Astrocyte (in vitro differentiated cells and primary cell): ENCODE measurements around the gene EXOC4. TPM values are rescaled to one million over a fixed set of nuclear protein-coding genes. Genes with fewer than 3 reads are reported as not detected.

Source experiments
- DNase-seq: peaks from one replicate; pipeline ENCODE4 v3.0.0-alpha.2; 2010; ENCODE audit warnings: low read depth
- FAIRE-seq: peaks from 2 replicates; lab custom pipeline; 2011; peaks lifted over from hg19 to GRCh38; lab: Jason Lieb, UNC
- H2AFZ ChIP-seq: 2 replicates; pipeline ENCODE4 v1.6.0; 2012; ENCODE audit warnings: low read depth, low read length, inconsistent platforms
- H3K27ac ChIP-seq: 2 replicates; pipeline ENCODE4 v1.5.1; 2011; ENCODE audit warnings: low read depth, low read length, inconsistent platforms
- H3K27me3 ChIP-seq: 2 replicates; pipeline ENCODE4 v1.6.0; 2011; ENCODE audit warnings: low read length, inconsistent platforms; ENCODE audit not compliant: insufficient read depth
- H3K36me3 ChIP-seq: 2 replicates; pipeline ENCODE4 v1.5.1; 2011; ENCODE audit warnings: low read length, inconsistent platforms; ENCODE audit not compliant: insufficient read depth
- H3K4me1 ChIP-seq: 2 replicates; pipeline ENCODE4 v1.5.1; 2011; ENCODE audit warnings: low read length, inconsistent platforms; ENCODE audit not compliant: insufficient read depth
- H3K4me2 ChIP-seq: 2 replicates; pipeline ENCODE4 v1.6.0; 2012; ENCODE audit warnings: low read length, inconsistent platforms
- H3K4me3 ChIP-seq: 2 replicates; pipeline ENCODE4 v1.5.1; 2011; ENCODE audit warnings: low read depth, mild to moderate bottlenecking, low read length, inconsistent platforms; ENCODE audit not compliant: insufficient read depth
- H3K79me2 ChIP-seq: 2 replicates; pipeline ENCODE4 v1.6.0; 2012; ENCODE audit warnings: mild to moderate bottlenecking, low read length, inconsistent platforms; ENCODE audit not compliant: insufficient read depth
- H3K9ac ChIP-seq: 2 replicates; pipeline ENCODE4 v1.6.0; 2012; ENCODE audit warnings: mild to moderate bottlenecking, low read length, inconsistent platforms
- H3K9me3 ChIP-seq: 2 replicates; pipeline ENCODE4 v1.5.1; 2012; ENCODE audit warnings: low read depth, mild to moderate bottlenecking, low read length, inconsistent platforms; ENCODE audit not compliant: insufficient read depth
- H4K20me1 ChIP-seq: 2 replicates; pipeline ENCODE4 v1.6.0; 2012; ENCODE audit warnings: low read length, inconsistent platforms; ENCODE audit not compliant: insufficient read depth
- H3K27ac Mint-ChIP-seq: one replicate; pipeline ENCODE4 v1.8.0; 2021; ENCODE audit warnings: mild to moderate bottlenecking, mixed read lengths; ENCODE audit not compliant: unreplicated experiment
- H3K27me3 Mint-ChIP-seq: one replicate; pipeline ENCODE4 v1.8.0; 2021; ENCODE audit warnings: low read depth, mixed read lengths; ENCODE audit not compliant: unreplicated experiment
- H3K36me3 Mint-ChIP-seq: one replicate; pipeline ENCODE4 v1.8.0; 2021; ENCODE audit warnings: low read depth, mixed read lengths; ENCODE audit not compliant: unreplicated experiment
- H3K4me1 Mint-ChIP-seq: one replicate; pipeline ENCODE4 v1.8.0; 2021; ENCODE audit warnings: low read depth, mixed read lengths; ENCODE audit not compliant: unreplicated experiment
- H3K4me3 Mint-ChIP-seq: one replicate; pipeline ENCODE4 v1.8.0; 2021; ENCODE audit warnings: mild to moderate bottlenecking, moderate library complexity, mixed read lengths; ENCODE audit not compliant: unreplicated experiment
- H3K9me3 Mint-ChIP-seq: one replicate; pipeline ENCODE4 v1.8.0; 2021; ENCODE audit warnings: mild to moderate bottlenecking, mixed read lengths; ENCODE audit not compliant: unreplicated experiment
- EZH2 ChIP-seq: IDR thresholded peaks from 2 replicates; pipeline ENCODE4 v1.6.1; 2012; ENCODE audit warnings: mild to moderate bottlenecking, low read length, inconsistent platforms; ENCODE audit not compliant: insufficient read depth
- total RNA-seq: library from RNA; stranded (reverse); gene quantifications from 2 replicates; pipeline ENCODE4 v1.2.1, GENCODE V29; 2021
- TF ChIP-seq, protein P1 (sequence below): IDR thresholded peaks from 2 replicates; pipeline ENCODE4 v1.5.1; 2011; ENCODE audit warnings: low read depth, mild to moderate bottlenecking, inconsistent platforms, low read length, moderate library complexity; ENCODE audit not compliant: insufficient read depth

EXOC4 gene
- total RNA-seq, 1 donor from 2014 or later: 57.5 TPM

DNA sequence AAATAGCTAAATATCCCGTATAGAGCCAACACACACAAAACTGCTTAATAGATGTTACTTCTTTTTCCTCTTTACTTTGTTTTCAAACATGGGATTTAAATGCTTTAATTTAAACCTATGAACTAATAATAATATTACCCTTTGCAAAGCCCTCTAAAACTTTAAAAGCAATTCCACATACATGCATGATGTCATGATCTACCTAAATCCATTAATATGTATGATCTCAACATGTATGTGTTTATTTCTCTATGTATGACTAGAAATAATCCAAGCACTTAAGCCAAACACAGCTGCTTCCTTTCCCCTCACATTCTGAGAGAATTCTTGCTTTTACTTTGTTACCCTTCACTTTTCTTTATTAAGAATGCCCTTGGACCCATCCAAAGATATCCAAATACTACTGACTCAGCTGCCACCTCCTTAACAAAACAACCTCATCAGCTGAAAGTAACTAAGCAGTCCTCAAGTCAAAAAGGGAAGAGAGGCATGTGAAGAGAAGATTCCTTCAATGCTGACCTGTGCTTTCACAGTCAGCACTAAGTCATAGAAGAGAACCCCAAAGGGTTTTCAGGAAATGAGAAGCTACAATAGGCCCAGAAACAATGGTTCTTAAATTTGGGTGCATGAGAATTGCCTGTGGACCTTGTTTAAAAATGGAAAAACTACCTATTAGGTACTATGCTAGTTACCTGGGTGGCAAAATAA, 607.9 kb downstream of the EXOC4 start:
- no peak overlapping the region for H3K4me3 Mint-ChIP-seq
- H3K9me3 Mint-ChIP-seq: no peaks in the 10 kb centered on the region
- FAIRE-seq: no peak
- Histone ChIP-seq H3K9ac (no peak overlapping the region), H3K36me3 (no peaks in the 10 kb centered on the region), H3K9me3 (no peaks in the 10 kb centered on the region), H3K4me1 (no peaks in the 10 kb centered on the region), H3K4me2 (no peak overlapping the region), H3K4me3 (no peak overlapping the region), H3K27ac (no peak overlapping the region), H2AFZ (no peak overlapping the region), H3K79me2 (no peaks in the 10 kb centered on the region), H4K20me1 (no peaks in the 10 kb centered on the region), H3K27me3 (no peaks in the 10 kb centered on the region)
- no peak for DNase-seq
- H3K36me3 Mint-ChIP-seq: peaks cover 8% of the 10 kb centered on the region
- no peaks in the 10 kb centered on the region for H3K27me3 Mint-ChIP-seq
- H3K27ac Mint-ChIP-seq: no peak overlapping the region
- H3K4me1 Mint-ChIP-seq: peaks cover 3% of the 10 kb centered on the region
- no peak for TF ChIP-seq EZH2
- TF ChIP-seq, protein P1, sequence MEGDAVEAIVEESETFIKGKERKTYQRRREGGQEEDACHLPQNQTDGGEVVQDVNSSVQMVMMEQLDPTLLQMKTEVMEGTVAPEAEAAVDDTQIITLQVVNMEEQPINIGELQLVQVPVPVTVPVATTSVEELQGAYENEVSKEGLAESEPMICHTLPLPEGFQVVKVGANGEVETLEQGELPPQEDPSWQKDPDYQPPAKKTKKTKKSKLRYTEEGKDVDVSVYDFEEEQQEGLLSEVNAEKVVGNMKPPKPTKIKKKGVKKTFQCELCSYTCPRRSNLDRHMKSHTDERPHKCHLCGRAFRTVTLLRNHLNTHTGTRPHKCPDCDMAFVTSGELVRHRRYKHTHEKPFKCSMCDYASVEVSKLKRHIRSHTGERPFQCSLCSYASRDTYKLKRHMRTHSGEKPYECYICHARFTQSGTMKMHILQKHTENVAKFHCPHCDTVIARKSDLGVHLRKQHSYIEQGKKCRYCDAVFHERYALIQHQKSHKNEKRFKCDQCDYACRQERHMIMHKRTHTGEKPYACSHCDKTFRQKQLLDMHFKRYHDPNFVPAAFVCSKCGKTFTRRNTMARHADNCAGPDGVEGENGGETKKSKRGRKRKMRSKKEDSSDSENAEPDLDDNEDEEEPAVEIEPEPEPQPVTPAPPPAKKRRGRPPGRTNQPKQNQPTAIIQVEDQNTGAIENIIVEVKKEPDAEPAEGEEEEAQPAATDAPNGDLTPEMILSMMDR: no peak

DNA sequence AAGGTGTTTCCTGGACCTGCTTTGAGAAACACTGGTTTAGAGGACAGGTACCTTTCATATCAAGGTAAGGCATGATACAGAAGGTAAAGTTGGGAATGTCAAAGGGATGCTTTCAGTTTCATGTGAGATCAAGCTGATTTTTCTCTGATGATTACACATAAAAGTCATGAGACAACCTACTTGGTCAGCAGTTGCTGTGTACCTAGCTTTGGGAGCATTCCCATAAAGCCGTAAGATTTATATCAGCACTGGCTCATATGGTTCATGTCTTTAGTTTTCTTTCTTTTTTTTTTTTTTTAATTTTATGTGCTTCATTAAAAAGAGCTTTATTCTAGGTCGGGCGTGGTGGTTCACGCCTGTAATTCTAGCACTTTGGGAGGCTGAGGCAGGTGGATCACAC, 609.0 kb downstream of the EXOC4 start:
- TF ChIP-seq, protein P1: no peak
- no peak for TF ChIP-seq EZH2
- H3K4me1 Mint-ChIP-seq: peaks cover 3% of the 10 kb centered on the region

More for the DNA sequence above, 609.0 kb downstream of the EXOC4 start:
- Histone ChIP-seq H3K9me3 (no peaks in the 10 kb centered on the region), H3K9ac (no peak overlapping the region), H3K36me3 (no peaks in the 10 kb centered on the region), H3K79me2 (no peaks in the 10 kb centered on the region), H3K27me3 (no peaks in the 10 kb centered on the region), H3K4me3 (no peak overlapping the region), H3K4me1 (no peaks in the 10 kb centered on the region), H2AFZ (no peak overlapping the region), H3K27ac (no peak overlapping the region), H3K4me2 (no peak overlapping the region), H4K20me1 (no peaks in the 10 kb centered on the region)
- H3K27ac Mint-ChIP-seq: no peak overlapping the region
- no peak overlapping the region for H3K4me3 Mint-ChIP-seq
- FAIRE-seq (no peak), DNase-seq (no peak)
- H3K27me3 Mint-ChIP-seq: no peaks in the 10 kb centered on the region
- H3K36me3 Mint-ChIP-seq: peaks cover 11% of the 10 kb centered on the region
- H3K9me3 Mint-ChIP-seq: no peaks in the 10 kb centered on the region
